GM06990 (cell line): Measurements from ENCODE around the gene CHRNA9.
"Not testable (repeated sequence)": the region's sequence is repeated elsewhere in the genome, so short reads cannot be mapped to it uniquely, and the experiment has no call there.

Source experiments
- DNase-seq: peaks from one replicate; pipeline ENCODE4 v3.0.0-alpha.2; 2011; ENCODE audit not compliant: insufficient read length; ENCODE audit errors: extremely low read depth
- H3K27me3 ChIP-seq: replicated peaks from 2 replicates; pipeline ENCODE4 v1.6.0; 2011; ENCODE audit warnings: low read length; ENCODE audit not compliant: control insufficient read depth, insufficient read depth
- H3K36me3 ChIP-seq: 2 replicates; pipeline ENCODE4 v1.5.1; 2011; ENCODE audit warnings: low read length; ENCODE audit not compliant: control insufficient read depth, insufficient read depth
- H3K4me3 ChIP-seq: replicated peaks from 2 replicates; pipeline ENCODE4 v1.5.1; 2011; ENCODE audit warnings: low read depth, mild to moderate bottlenecking, control low read depth, low read length
- CTCF ChIP-seq: IDR thresholded peaks from 2 replicates; pipeline ENCODE4 v1.5.1; 2011; ENCODE audit warnings: low read length, control low read depth, mild to moderate bottlenecking, inconsistent platforms; ENCODE audit not compliant: insufficient read depth, poor library complexity, severe bottlenecking

Gene CHRNA9

GRCh38 chr4:40377512-40378365 is 42.6 kb downstream of the CHRNA9 start:
- TF ChIP-seq CTCF = no peak
- DNase-seq = no peak
- Histone ChIP-seq H3K4me3 (no peak overlapping the region), H3K36me3 (no peaks in the 10 kb centered on the region), H3K27me3 (no peaks in the 10 kb centered on the region)

GRCh38 chr4:40378619-40379018 is 43.5 kb downstream of the CHRNA9 start:
- no peak overlapping the region for H3K4me3 ChIP-seq
- H3K36me3 ChIP-seq = no peaks in the 10 kb centered on the region
- TF ChIP-seq CTCF = no peak
- no peak for DNase-seq
- no peaks in the 10 kb centered on the region for H3K27me3 ChIP-seq

- H3K36me3 ChIP-seq = no peaks in the 10 kb centered on the region
- no peaks in the 10 kb centered on the region for H3K27me3 ChIP-seq
- H3K4me3 ChIP-seq = no peak overlapping the region
- DNase-seq = no peak
- TF ChIP-seq CTCF = no peak
Observed at GRCh38 chr4:40379248-40379647, 44.1 kb downstream of the CHRNA9 start.

- H3K4me3 ChIP-seq = no peak overlapping the region
- no peaks in the 10 kb centered on the region for H3K36me3 ChIP-seq
- no peaks in the 10 kb centered on the region for H3K27me3 ChIP-seq
- TF ChIP-seq CTCF = no peak
- DNase-seq = no peak
Observed at GRCh38 chr4:40380647-40381046, 45.5 kb downstream of the CHRNA9 start.

- no peak overlapping the region for H3K4me3 ChIP-seq
- no peaks in the 10 kb centered on the region for H3K27me3 ChIP-seq
- TF ChIP-seq CTCF = no peak
- H3K36me3 ChIP-seq = no peaks in the 10 kb centered on the region
- DNase-seq = no peak
Observed at GRCh38 chr4:40388239-40388638, 53.1 kb downstream of the CHRNA9 start.

- no peak for TF ChIP-seq CTCF
- no peaks in the 10 kb centered on the region for H3K36me3 ChIP-seq
- no peaks in the 10 kb centered on the region for H3K27me3 ChIP-seq
- H3K4me3 ChIP-seq = no peak overlapping the region
- no peak for DNase-seq
Observed at GRCh38 chr4:40389986-40390385, 54.9 kb downstream of the CHRNA9 start.

GRCh38 chr4:40392241-40392640 is 57.1 kb downstream of the CHRNA9 start:
- H3K36me3 ChIP-seq, DNase-seq, H3K4me3 ChIP-seq, H3K27me3 ChIP-seq: not testable (repeated sequence)
